A549 (cell line): ENCODE data around the gene DHRS7B. TPM values are rescaled to one million over a fixed set of nuclear protein-coding genes. Genes with fewer than 3 reads are reported as not detected.

Experiments
- ATAC-seq, 2 experiments: fragments of 200-7000 bp in 1 of 2; fragments of >200 bp in 1 of 2; cut with Nextera tagmentation in 1 of 2; cut with Tn5 transposase in 1 of 2; 3 replicates each; pipeline versions ENCODE4 v1.8.0 to v1.9.1; 2018 to 2020; ENCODE audit warnings: mild to moderate bottlenecking in 1 of 2, moderate library complexity in 1 of 2
- CTCF ChIA-PET: fragments of 300-600 bp; sonication (Branson Sonifier 250); formaldehyde crosslinking; extraction: SDS; loops from one replicate; lab custom pipeline; 2021; ENCODE audit warnings: antibody characterized with exemption, inconsistent platforms; lab: Yijun Ruan, JAX
- POLR2A ChIA-PET: fragments of 350-600 bp; formaldehyde crosslinking; extraction: SDS; loops from one replicate; lab custom pipeline; 2021; ENCODE audit warnings: antibody characterized with exemption, inconsistent platforms; lab: Yijun Ruan, JAX
- DNase-seq, 2 experiments: peaks; one replicate each; pipeline versions ENCODE4 v3.0.0 to v3.0.0-alpha.2; 2011 to 2016; ENCODE audit warnings: low read depth in 1 of 2, low spot score in 1 of 2
- FAIRE-seq: peaks from 2 replicates; lab custom pipeline; 2011; peaks lifted over from hg19 to GRCh38; lab: Jason Lieb, UNC
- H3K27ac ChIP-seq, 2 experiments: fragments of >200 bp; sonication (Bioruptor Twin); formaldehyde crosslinking; 3 replicates each; pipeline ENCODE4 v1.5.1; 2016 to 2017
- H3K4me1 ChIP-seq: fragments of >200 bp; sonication (Bioruptor Twin); formaldehyde crosslinking; 3 replicates; pipeline ENCODE4 v1.6.1; 2016
- H3K4me2 ChIP-seq: fragments of >200 bp; sonication (Bioruptor Twin); formaldehyde crosslinking; 3 replicates; pipeline ENCODE4 v1.6.1; 2016
- H3K4me3 ChIP-seq: fragments of >200 bp; sonication (Bioruptor Twin); formaldehyde crosslinking; 3 replicates; pipeline ENCODE4 v1.5.1; 2016
- H3K9me3 ChIP-seq: fragments of >200 bp; sonication (Bioruptor Twin); formaldehyde crosslinking; 3 replicates; pipeline ENCODE4 v1.6.1; 2016
- CBX2 ChIP-seq: fragments of 200-600 bp; sonication (generic); IDR thresholded peaks from 2 replicates; pipeline ENCODE4 v1.6.1; 2016; ENCODE audit warnings: low read depth, mild to moderate bottlenecking, borderline replicate concordance
- CEBPB ChIP-seq, 2 experiments: fragments of >200 bp in 1 of 2; sonication (Bioruptor Twin) in 1 of 2; formaldehyde crosslinking in 1 of 2; IDR thresholded peaks; 2 replicates each; pipeline ENCODE4 v1.6.1; 2012 to 2016
- CHD4 ChIP-seq: fragments of 200-600 bp; sonication (generic); IDR thresholded peaks from 2 replicates; pipeline ENCODE4 v1.6.1; 2016; ENCODE audit warnings: antibody characterized with exemption, mild to moderate bottlenecking, borderline replicate concordance
- EHF ChIP-seq: fragments of 250-450 bp; sonication (Bioruptor Pico); IDR thresholded peaks from 2 replicates; pipeline ENCODE4 v1.5.0; 2020; ENCODE audit warnings: mild to moderate bottlenecking
- FOSB ChIP-seq: fragments of 250-450 bp; sonication (Bioruptor Pico); IDR thresholded peaks from 2 replicates; pipeline ENCODE4 v1.5.0; 2020; ENCODE audit warnings: mild to moderate bottlenecking, moderate library complexity
- FOSL2 ChIP-seq, 2 experiments: fragments of 450-650 bp in 1 of 2; fragments of >200 bp in 1 of 2; sonication (Bioruptor Twin) in 1 of 2; formaldehyde crosslinking; IDR thresholded peaks; 2 replicates each; pipeline versions ENCODE4 v1.5.0 to v1.6.1; 2016 to 2020; ENCODE audit warnings: mild to moderate bottlenecking in 1 of 2, moderate library complexity in 1 of 2
- FOXS1 ChIP-seq: fragments of 250-450 bp; sonication (Bioruptor Pico); IDR thresholded peaks from 2 replicates; pipeline ENCODE4 v1.5.0; 2020; ENCODE audit warnings: mild to moderate bottlenecking, moderate library complexity
- GATA3 ChIP-seq: IDR thresholded peaks from 2 replicates; pipeline ENCODE4 v1.6.1; 2012; ENCODE audit warnings: borderline replicate concordance
- HMGXB4 ChIP-seq: fragments of 250-450 bp; sonication (Bioruptor Pico); IDR thresholded peaks from 2 replicates; pipeline ENCODE4 v1.5.0; 2021; ENCODE audit warnings: mild to moderate bottlenecking, moderate library complexity, borderline replicate concordance
- HOXA7 ChIP-seq: fragments of 250-450 bp; sonication (Bioruptor Pico); IDR thresholded peaks from 2 replicates; pipeline ENCODE4 v1.5.0; 2020; ENCODE audit warnings: mild to moderate bottlenecking, moderate library complexity
- MYC ChIP-seq: IDR thresholded peaks from 2 replicates; pipeline ENCODE4 v1.6.1; 2012; ENCODE audit warnings: mild to moderate bottlenecking, inconsistent platforms, low read length, improper control_type of control experiment, borderline replicate concordance
- PHF8 ChIP-seq: fragments of 200-600 bp; sonication (generic); IDR thresholded peaks from 2 replicates; pipeline ENCODE4 v1.6.1; 2016; ENCODE audit warnings: low read depth, mild to moderate bottlenecking, antibody characterized with exemption, moderate library complexity, borderline replicate concordance
- POLR2AphosphoS2 ChIP-seq: conservative IDR thresholded peaks from 2 replicates; pipeline ENCODE4 v1.6.1; 2012; ENCODE audit warnings: low read length, improper control_type of control experiment, inconsistent platforms
- RARB ChIP-seq: fragments of 250-450 bp; sonication (Bioruptor Pico); IDR thresholded peaks from 2 replicates; pipeline ENCODE4 v1.8.0; 2021; ENCODE audit warnings: mild to moderate bottlenecking, moderate library complexity
- RCOR1 ChIP-seq: fragments of 150-350 bp; IDR thresholded peaks from 2 replicates; pipeline ENCODE4 v1.6.1; 2014; ENCODE audit warnings: antibody characterized with exemption, low read length, low read depth
- RFX5 ChIP-seq: fragments of 450-650 bp; IDR thresholded peaks from 2 replicates; pipeline ENCODE4 v1.7.1; 2014; ENCODE audit warnings: antibody characterized with exemption, mild to moderate bottlenecking, moderate library complexity
- RNF2 ChIP-seq: fragments of 200-600 bp; sonication (generic); IDR thresholded peaks from 2 replicates; pipeline ENCODE4 v1.6.1; 2016; ENCODE audit warnings: low read depth, mild to moderate bottlenecking, antibody characterized with exemption, moderate library complexity, borderline replicate concordance
- SMC3 ChIP-seq: fragments of >200 bp; sonication (Bioruptor Twin); formaldehyde crosslinking; IDR thresholded peaks from 3 replicates; pipeline ENCODE4 v1.6.1; 2018; ENCODE audit warnings: inconsistent platforms
- TP53 ChIP-seq: fragments of 250-450 bp; sonication (Bioruptor Pico); IDR thresholded peaks from 2 replicates; pipeline ENCODE4 v1.5.0; 2021; ENCODE audit warnings: mild to moderate bottlenecking, moderate library complexity
- USF2 ChIP-seq: fragments of 450-650 bp; IDR thresholded peaks from 2 replicates; pipeline ENCODE4 v1.6.1; 2014; ENCODE audit warnings: antibody characterized with exemption
- ZC3H11A ChIP-seq: fragments of 450-650 bp; IDR thresholded peaks from 2 replicates; pipeline ENCODE4 v1.6.1; 2014; ENCODE audit warnings: antibody characterized with exemption, mild to moderate bottlenecking
- ZFP36 ChIP-seq: fragments of 450-650 bp; IDR thresholded peaks from 2 replicates; pipeline ENCODE4 v1.6.1; 2014; ENCODE audit warnings: borderline replicate concordance; ENCODE audit not compliant: partially characterized antibody
- ZNF302 ChIP-seq: fragments of 250-450 bp; sonication (Bioruptor Pico); IDR thresholded peaks from 2 replicates; pipeline ENCODE4 v1.9.0; 2021; ENCODE audit warnings: inconsistent platforms, mild to moderate bottlenecking, moderate library complexity
- WGBS: methylation state at CpG from one replicate; pipeline ENCODE4 v1.1.6; 2017; ENCODE audit errors: missing lambda C conversion rate; 5-methylcytosine and 5-hydroxymethylcytosine counted together
- polyA plus RNA-seq, 4 experiments: library from polyadenylated mRNA; depleted of rRNA in 3 of 4; stranded (reverse); fragments of >200 nt; fragmentation: RNase III in 1 of 4; extraction: RNeasy Plus Mini Kit Qiagen cat#74134 plus additional on column Dnase treatment in 1 of 4; gene quantifications; 2 replicates in 3 of 4; 3 replicates in 1 of 4; pipeline ENCODE4 v1.2.3, GENCODE V29; 2011 to 2017
- TF ChIP-seq, protein P1 (sequence below): fragments of 150-350 bp; IDR thresholded peaks from 2 replicates; pipeline ENCODE4 v1.6.1; 2014; ENCODE audit warnings: low read depth, mild to moderate bottlenecking, low read length

Gene DHRS7B
- polyA plus RNA-seq, 2 of the 4 experiments (the other 2 are of a cell fraction), result 23.6 to 25.4 TPM

DNA sequence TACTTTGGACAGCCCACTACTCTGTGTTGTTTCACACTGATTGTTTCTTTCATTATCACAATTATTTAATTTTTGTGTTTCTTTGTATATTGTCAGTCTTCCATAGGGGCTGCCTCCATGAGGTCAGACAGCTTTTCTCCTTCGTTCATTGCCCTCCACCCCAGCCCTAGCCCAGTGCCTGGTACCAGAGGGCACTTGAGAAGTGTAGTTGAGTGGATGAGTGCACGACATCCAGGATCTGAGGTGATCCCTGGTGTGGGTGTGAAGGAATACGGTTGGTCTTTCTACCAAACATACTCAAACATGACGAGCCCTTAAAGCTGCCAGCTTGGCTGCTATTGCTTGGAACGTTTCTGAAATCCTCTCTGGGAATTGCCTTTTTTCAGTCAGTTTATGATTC, 37.9 kb downstream of the DHRS7B start:
- ChIA-PET CTCF (interaction anchor here (1.2 to 1.7 kb wide), 2 partner anchors 9 to 115 kb away, joined by 3 to 4 read pairs; no protein-coding TSS in a partner anchor), POLR2A (no interaction called here)
- TF ChIP-seq CBX2 (no peak), USF2 (no peak), RNF2 (no peak), ZFP36 (no peak)
- no peak overlapping the region for H3K27ac ChIP-seq
- no peak for FAIRE-seq
- no peak overlapping the region for H3K4me3 ChIP-seq
- no peaks in the 10 kb centered on the region for H3K9me3 ChIP-seq
- DNase-seq, result no peak
- 65% methylated on average over 5 of the region's 5 CpGs for WGBS
- H3K4me1 ChIP-seq, result peaks cover 14% of the 10 kb centered on the region; the same call in 2 of the 3 replicates
- H3K4me2 ChIP-seq, result no peak overlapping the region
- ATAC-seq, result no peak

DNA sequence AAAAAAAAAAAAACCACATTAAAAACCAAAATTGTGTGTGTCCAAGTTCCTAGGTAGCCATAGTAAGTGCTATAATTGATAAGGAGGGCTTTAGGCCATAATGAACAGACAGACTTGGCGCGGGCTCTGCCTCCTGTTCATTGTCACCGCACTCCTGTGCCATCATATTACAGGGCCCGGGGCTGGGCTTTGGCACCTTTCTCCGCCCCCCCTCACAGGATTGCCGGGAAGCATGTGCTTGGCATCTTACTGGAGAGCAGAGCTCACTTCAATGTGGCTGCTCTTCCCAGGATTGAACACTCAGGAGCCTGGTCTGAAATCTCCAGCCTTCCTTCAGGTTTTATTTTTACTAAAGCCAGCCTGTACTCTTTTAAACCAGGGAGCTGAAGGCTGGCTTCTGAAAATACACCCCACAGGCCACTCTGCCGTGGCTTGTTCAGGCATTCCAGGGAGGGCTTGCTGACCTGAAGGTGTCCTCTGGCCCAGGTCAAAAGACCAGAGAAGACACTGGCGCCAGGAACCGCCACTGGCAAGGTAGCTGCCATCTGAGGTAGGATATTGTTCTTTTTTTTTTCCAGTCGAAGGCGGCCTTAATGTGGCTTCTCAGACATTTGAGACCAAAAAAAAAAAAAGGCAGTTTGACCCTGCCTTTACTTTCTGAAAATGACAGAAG, 39.3 kb downstream of the DHRS7B start:
- Histone ChIP-seq H3K4me2 (no peak overlapping the region), H3K4me1 (peaks cover 14% of the 10 kb centered on the region; the same call in 2 of the 3 replicates), H3K27ac (no peak overlapping the region), H3K9me3 (no peaks in the 10 kb centered on the region), H3K4me3 (no peak overlapping the region)
- DNase-seq (no peak), FAIRE-seq (no peak), ATAC-seq (no peak)
- CTCF ChIA-PET, result interaction anchor here (0.7 to 1.9 kb wide), 4 partner anchors 11 to 113 kb away, joined by 3 to 6 read pairs (median 4); no protein-coding TSS in a partner anchor
- POLR2A ChIA-PET, result no interaction called here
- TF ChIP-seq HOXA7 (CRISPR knock-in tag) (no peak), RCOR1 (no peak), CEBPB (IDR thresholded peaks at IDR 0.05) (no peak)
- 91% methylated on average over 11 of the region's 11 CpGs for WGBS

GRCh38 chr17:21166595-21167210, 39.9 kb downstream of the DHRS7B start:
- ChIA-PET POLR2A (no interaction called here), CTCF (interaction anchor here (0.7 to 1.9 kb wide), 4 partner anchors 10 to 47 kb away, joined by 3 to 6 read pairs (median 4); no protein-coding TSS in a partner anchor)
- DNase-seq (no peak), FAIRE-seq (no peak), ATAC-seq (no peak)
- no peak overlapping the region for H3K4me3 ChIP-seq
- H3K9me3 ChIP-seq, result no peaks in the 10 kb centered on the region
- H3K27ac ChIP-seq, result no peak overlapping the region
- 88% methylated on average over 5 of the region's 5 CpGs for WGBS
- no peak for TF ChIP-seq GATA3
- no peak for TF ChIP-seq RARB
- TF ChIP-seq, protein P1, sequence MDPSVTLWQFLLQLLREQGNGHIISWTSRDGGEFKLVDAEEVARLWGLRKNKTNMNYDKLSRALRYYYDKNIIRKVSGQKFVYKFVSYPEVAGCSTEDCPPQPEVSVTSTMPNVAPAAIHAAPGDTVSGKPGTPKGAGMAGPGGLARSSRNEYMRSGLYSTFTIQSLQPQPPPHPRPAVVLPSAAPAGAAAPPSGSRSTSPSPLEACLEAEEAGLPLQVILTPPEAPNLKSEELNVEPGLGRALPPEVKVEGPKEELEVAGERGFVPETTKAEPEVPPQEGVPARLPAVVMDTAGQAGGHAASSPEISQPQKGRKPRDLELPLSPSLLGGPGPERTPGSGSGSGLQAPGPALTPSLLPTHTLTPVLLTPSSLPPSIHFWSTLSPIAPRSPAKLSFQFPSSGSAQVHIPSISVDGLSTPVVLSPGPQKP, result no peak
- no peak for TF ChIP-seq EHF (CRISPR knock-in tag)
- no peak for TF ChIP-seq SMC3
- TF ChIP-seq MYC, result no peak
- no peak for TF ChIP-seq RNF2
- TF ChIP-seq RFX5, result no peak
- no peak for TF ChIP-seq ZNF302 (CRISPR knock-in tag)
- no peak for TF ChIP-seq CHD4
- no peak for TF ChIP-seq FOSB (CRISPR knock-in tag)
- no peak for TF ChIP-seq TP53 (CRISPR knock-in tag)
- no peak for TF ChIP-seq PHF8
- TF ChIP-seq FOXS1 (CRISPR knock-in tag), result no peak
- no peak for TF ChIP-seq POLR2AphosphoS2
- no peak for TF ChIP-seq HMGXB4 (CRISPR knock-in tag)
- TF ChIP-seq FOSL2 (IDR thresholded peaks at IDR 0.05), result no peak
- no peak for TF ChIP-seq FOSL2 (CRISPR knock-in tag; IDR thresholded peaks at IDR 0.05)
- no peak for TF ChIP-seq ZC3H11A
- peaks cover 10% of the 10 kb centered on the region; the same call in 2 of the 3 replicates for H3K4me1 ChIP-seq
- H3K4me2 ChIP-seq, result no peak overlapping the region
